ENCODE results near the gene XKR3.

DNA sequence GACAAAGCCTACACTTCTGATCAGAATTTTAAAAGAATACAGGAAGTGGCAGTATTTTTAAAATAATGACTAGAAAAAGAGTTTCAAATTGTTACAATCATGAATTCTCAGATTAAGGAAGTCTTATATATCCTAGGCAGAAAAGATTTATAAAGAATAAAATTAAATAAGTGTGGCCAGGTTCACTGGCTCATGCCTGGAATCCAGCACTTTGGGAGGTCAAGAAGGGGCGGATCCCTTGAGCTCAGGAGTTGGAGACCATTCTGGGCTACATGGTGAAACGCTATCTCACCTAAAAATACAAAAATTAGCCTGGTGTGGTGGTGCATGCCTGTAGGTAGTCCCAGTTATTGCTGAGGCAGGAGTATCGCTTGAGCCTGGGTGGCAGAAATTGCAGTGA lies 24.1 kb downstream of the XKR3 start:
- TF ChIP-seq, protein P1, sequence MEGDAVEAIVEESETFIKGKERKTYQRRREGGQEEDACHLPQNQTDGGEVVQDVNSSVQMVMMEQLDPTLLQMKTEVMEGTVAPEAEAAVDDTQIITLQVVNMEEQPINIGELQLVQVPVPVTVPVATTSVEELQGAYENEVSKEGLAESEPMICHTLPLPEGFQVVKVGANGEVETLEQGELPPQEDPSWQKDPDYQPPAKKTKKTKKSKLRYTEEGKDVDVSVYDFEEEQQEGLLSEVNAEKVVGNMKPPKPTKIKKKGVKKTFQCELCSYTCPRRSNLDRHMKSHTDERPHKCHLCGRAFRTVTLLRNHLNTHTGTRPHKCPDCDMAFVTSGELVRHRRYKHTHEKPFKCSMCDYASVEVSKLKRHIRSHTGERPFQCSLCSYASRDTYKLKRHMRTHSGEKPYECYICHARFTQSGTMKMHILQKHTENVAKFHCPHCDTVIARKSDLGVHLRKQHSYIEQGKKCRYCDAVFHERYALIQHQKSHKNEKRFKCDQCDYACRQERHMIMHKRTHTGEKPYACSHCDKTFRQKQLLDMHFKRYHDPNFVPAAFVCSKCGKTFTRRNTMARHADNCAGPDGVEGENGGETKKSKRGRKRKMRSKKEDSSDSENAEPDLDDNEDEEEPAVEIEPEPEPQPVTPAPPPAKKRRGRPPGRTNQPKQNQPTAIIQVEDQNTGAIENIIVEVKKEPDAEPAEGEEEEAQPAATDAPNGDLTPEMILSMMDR (IDR thresholded peaks at IDR 0.05; ENCODE audit: insufficient read depth, low read depth, low read length), result no peak
- no peak for TF ChIP-seq EZH2 (IDR thresholded peaks at IDR 0.05; ENCODE audit: insufficient read depth, low read length)
